Endothelial cell of umbilical vein (primary cell): Measurements from ENCODE around the gene HLA-F. TPM values are rescaled to one million over a fixed set of nuclear protein-coding genes. Genes with fewer than 3 reads are reported as not detected.

ENCODE experiments used
- BruUV-seq: library from RNA; stranded (reverse); fragments of 400-500 nt; replicated peaks from 2 replicates; lab custom pipeline; 2021; lab: Mats Ljungman, UMichigan
- CTCF ChIA-PET: fragments of 300-600, 350-600 bp; sonication (Branson Sonifier 250); formaldehyde crosslinking; loops from one replicate; lab custom pipeline; 2021; ENCODE audit warnings: antibody characterized with exemption, inconsistent platforms; lab: Charles Lee
- POLR2A ChIA-PET: fragments of 300-600, 350-600 bp; sonication (Branson Sonifier 250); formaldehyde crosslinking; loops from one replicate; lab custom pipeline; 2021; ENCODE audit warnings: antibody characterized with exemption, inconsistent platforms; lab: Charles Lee
- DNase-seq: peaks from one replicate; pipeline ENCODE4 v3.0.0-alpha.2; 2011; ENCODE audit warnings: low read depth, low spot score
- FAIRE-seq: peaks from 2 replicates; lab custom pipeline; 2011; peaks lifted over from hg19 to GRCh38; lab: Jason Lieb, UNC
- H2AFZ ChIP-seq: 2 replicates; pipeline ENCODE4 v1.6.0; 2012; ENCODE audit warnings: low read depth, low read length, control low read depth, inconsistent platforms
- H3K27ac ChIP-seq: 2 replicates; pipeline ENCODE4 v1.5.1; 2011; ENCODE audit warnings: low read depth, mild to moderate bottlenecking, control low read depth, low read length, moderate library complexity; ENCODE audit not compliant: insufficient read depth
- H3K27me3 ChIP-seq, 2 experiments: 2 replicates each; pipeline versions ENCODE4 v1.6.0 to v1.6.1; 2011; ENCODE audit warnings: low read length in 2 of 2, mixed read lengths in 1 of 2; ENCODE audit not compliant: control insufficient read depth in 2 of 2, insufficient read depth in 2 of 2
- H3K36me3 ChIP-seq, 2 experiments: 2 replicates in 1 of 2; 3 replicates in 1 of 2; pipeline ENCODE4 v1.5.1; 2011; ENCODE audit warnings: low read length in 2 of 2, mild to moderate bottlenecking in 1 of 2, moderate library complexity in 1 of 2; ENCODE audit not compliant: control insufficient read depth in 2 of 2, insufficient read depth in 2 of 2; ENCODE audit errors: extremely low read depth in 1 of 2
- H3K4me1 ChIP-seq: 3 replicates; pipeline ENCODE4 v1.5.1; 2011; ENCODE audit warnings: mild to moderate bottlenecking, low read length; ENCODE audit not compliant: control insufficient read depth, insufficient read depth; ENCODE audit errors: extremely low read depth
- H3K4me2 ChIP-seq: 2 replicates; pipeline ENCODE4 v1.6.1; 2011; ENCODE audit warnings: low read length, control low read depth, mixed read lengths; ENCODE audit not compliant: insufficient read depth
- H3K4me3 ChIP-seq, 3 experiments: fragments of 200-600 bp in 1 of 3; sonication (generic), shearing (Covaris generic) in 1 of 3; replicated peaks in 1 of 3; 2 replicates each; pipeline ENCODE4 v1.5.1; 2011 to 2016; ENCODE audit warnings: control low read depth in 3 of 3, low read length in 3 of 3, mild to moderate bottlenecking in 2 of 3, inconsistent platforms in 1 of 3, low read depth in 1 of 3, moderate library complexity in 1 of 3; ENCODE audit not compliant: insufficient read depth in 1 of 3
- H3K79me2 ChIP-seq: 2 replicates; pipeline ENCODE4 v1.6.0; 2012; ENCODE audit warnings: low read length, inconsistent platforms; ENCODE audit not compliant: control insufficient read depth, insufficient read depth
- H3K9ac ChIP-seq: replicated peaks from 2 replicates; pipeline ENCODE3; 2011; ENCODE audit warnings: low read length, control low read depth; ENCODE audit not compliant: insufficient read depth; ENCODE audit errors: extremely low read depth
- H3K9me1 ChIP-seq: replicated peaks from 3 replicates; pipeline ENCODE4 v1.6.0; 2011; ENCODE audit warnings: mild to moderate bottlenecking, low read length; ENCODE audit not compliant: control insufficient read depth, insufficient read depth; ENCODE audit errors: extremely low read depth
- H3K9me3 ChIP-seq: replicated peaks from 2 replicates; pipeline ENCODE4 v1.5.1; 2012; ENCODE audit warnings: low read length, inconsistent platforms; ENCODE audit not compliant: control insufficient read depth, insufficient read depth
- H4K20me1 ChIP-seq: replicated peaks from 2 replicates; pipeline ENCODE3; 2011; ENCODE audit warnings: mild to moderate bottlenecking, low read length; ENCODE audit not compliant: control insufficient read depth, insufficient read depth; ENCODE audit errors: extremely low read depth
- CTCF ChIP-seq, 2 donors: IDR thresholded peaks; 1 replicate in 1 of 2; 2 replicates in 1 of 2; pipeline ENCODE4 v1.5.1; 2011; ENCODE audit warnings: low read length in 2 of 2, mild to moderate bottlenecking in 2 of 2, moderate library complexity in 2 of 2, control low read depth in 1 of 2, inconsistent platforms in 1 of 2, low read depth in 1 of 2; ENCODE audit not compliant: insufficient read depth in 1 of 2; ENCODE audit errors: extremely low read depth in 1 of 2
- EZH2 ChIP-seq: IDR thresholded peaks from 2 replicates; pipeline ENCODE4 v1.6.1; 2012; ENCODE audit warnings: borderline replicate concordance, low read depth, mild to moderate bottlenecking, moderate library complexity, low read length, inconsistent platforms; ENCODE audit not compliant: severe bottlenecking
- FOS ChIP-seq: IDR thresholded peaks from 2 replicates; pipeline ENCODE4 v1.6.1; 2011; ENCODE audit warnings: mild to moderate bottlenecking, low read length, moderate library complexity, borderline replicate concordance; ENCODE audit not compliant: insufficient read depth
- GATA2 ChIP-seq: IDR thresholded peaks from 2 replicates; pipeline ENCODE4 v1.7.0; 2011; ENCODE audit warnings: low read depth, mild to moderate bottlenecking, moderate library complexity, mixed read lengths, low read length; ENCODE audit not compliant: insufficient read length, insufficient read depth
- JUN ChIP-seq: IDR thresholded peaks from 2 replicates; pipeline ENCODE4 v1.6.1; 2011; ENCODE audit warnings: borderline replicate concordance, low read depth; ENCODE audit not compliant: insufficient read length, insufficient read depth
- MYC ChIP-seq: IDR thresholded peaks from one replicate; pipeline ENCODE4 v1.6.1; 2011; ENCODE audit warnings: mild to moderate bottlenecking, low read depth, low read length
- POLR2A ChIP-seq: IDR thresholded peaks from 2 replicates; pipeline ENCODE4 v1.6.1; 2012; ENCODE audit warnings: low read depth, mild to moderate bottlenecking, control low read depth, low read length
- POLR2AphosphoS5 ChIP-seq: IDR thresholded peaks from 2 replicates; pipeline ENCODE4 v1.6.1; 2012; ENCODE audit warnings: low read depth, mild to moderate bottlenecking, control low read depth, low read length, moderate library complexity; ENCODE audit not compliant: insufficient read depth
- dilution Hi-C: fragments of 300-500 bp; cut with MboI; formaldehyde crosslinking; loops from one replicate; pipeline ENCODE4 v1.15.0; 2019; ENCODE audit warnings: low sequenced_read_pairs; ENCODE audit not compliant: extremely low pct_ligation_motif_present
- intact Hi-C: fragments of 100-400 bp; cut with micrococcal nuclease; formaldehyde crosslinking; loops from one replicate; pipeline ENCODE4 v1.10.0; 2022
- polyA plus RNA-seq, 4 experiments: library from polyadenylated mRNA; depleted of rRNA in 3 of 4; stranded (reverse) in 3 of 4; unstranded in 1 of 4; fragments of >200 nt; gene quantifications; 2 replicates each; pipeline versions ENCODE4 v1.2.1 to v1.2.3, GENCODE V29; 2011 to 2012; ENCODE audit warnings: missing spikeins in 1 of 4
- total RNA-seq: library from RNA; stranded (reverse); gene quantifications from 2 replicates; pipeline ENCODE4 v1.2.3, GENCODE V29; 2021
- TF ChIP-seq, protein P1 (sequence below): IDR thresholded peaks from 2 replicates; pipeline ENCODE4 v1.6.1; 2011; ENCODE audit not compliant: insufficient read depth, insufficient read length

Gene HLA-F
- total and polyA plus RNA-seq, 2 donors (not counting 3 experiments of a cell fraction or from before 2014, with no cell fraction given): 1.5 to 1.6 TPM

DNA sequence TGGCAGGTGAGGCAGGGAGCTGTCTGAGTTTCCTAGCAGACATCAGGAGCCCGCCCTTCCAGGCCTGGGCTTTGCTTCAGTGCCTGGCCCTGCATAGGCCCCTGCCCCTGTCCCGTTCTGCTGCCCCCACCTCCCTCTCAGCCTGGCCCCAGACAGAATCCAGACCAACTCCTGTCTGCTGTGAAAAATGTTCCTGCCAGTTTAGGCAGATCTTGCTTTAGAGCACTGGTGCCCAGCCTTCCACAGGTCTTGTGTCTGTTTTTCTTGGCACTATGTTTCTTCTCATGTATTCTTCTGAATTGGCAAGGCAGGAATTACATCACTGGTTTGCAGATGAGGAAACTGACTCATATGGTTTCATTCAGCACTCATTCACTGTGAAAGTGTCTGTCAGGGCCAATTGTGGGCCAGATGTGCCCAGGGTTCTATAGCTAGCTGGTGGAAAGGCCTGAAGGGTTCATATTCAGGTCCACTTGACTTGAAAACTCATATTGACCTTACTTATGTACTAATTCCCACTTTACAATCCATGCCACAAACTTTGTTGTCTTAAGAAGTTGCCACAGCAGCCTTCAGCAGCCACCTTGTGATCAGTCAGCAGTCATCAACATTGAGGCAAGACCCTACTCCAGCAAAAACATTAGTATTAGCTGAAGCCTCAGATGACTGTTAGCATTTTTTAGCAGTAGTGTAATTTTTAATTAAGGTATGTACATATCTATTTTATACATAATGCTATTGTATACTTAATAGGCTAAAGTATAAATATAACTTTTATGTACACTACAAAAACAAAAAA is 40.5 kb downstream of the HLA-F start:
- Histone ChIP-seq H3K27ac (peak overlapping the region; percentile 93), H4K20me1 (no peaks in the 10 kb centered on the region), H3K4me2 (peak overlapping the region; percentile 52), H3K9me1 (no peaks in the 10 kb centered on the region), H3K4me1 (peaks cover 29% of the 10 kb centered on the region), H2AFZ (peak overlapping the region; percentile 78), H3K79me2 (no peaks in the 10 kb centered on the region), H3K27me3 (peaks cover 0 to 4% of the 10 kb centered on the region in 2 experiments), H3K9me3 (no peaks in the 10 kb centered on the region), H3K36me3 (no peaks in the 10 kb centered on the region), H3K9ac (peak overlapping the region; percentile 63), H3K4me3 (no peak overlapping the region)
- DNase-seq: peak; percentile 95
- CTCF ChIA-PET: interaction anchor here (0.8 to 2.2 kb wide), 7 partner anchors 11 to 109 kb away, joined by 3 to 16 read pairs (median 4); no protein-coding TSS in a partner anchor
- BruUV-seq: no TSS peak
- peak; percentile 100 for FAIRE-seq
- POLR2A ChIA-PET: no interaction called here
- intact Hi-C loops: loop anchor here (1.0 to 2.0 kb wide), 2 partner anchors 10 to 15 kb away; no protein-coding TSS in a partner anchor
- dilution Hi-C loops: no loop called here
- TF ChIP-seq POLR2AphosphoS5 (peak; percentile 59), JUN (peak; percentile 95), FOS (peak; percentile 83), MYC (no peak)

GRCh38 chr6:29764422-29765196 is 41.4 kb downstream of the HLA-F start:
- no TSS peak for BruUV-seq
- H3K4me2 ChIP-seq: no peak overlapping the region
- no peaks in the 10 kb centered on the region for H3K79me2 ChIP-seq
- no peaks in the 10 kb centered on the region for H3K36me3 ChIP-seq
- H3K4me3 ChIP-seq: no peak overlapping the region
- H3K4me1 ChIP-seq: peaks cover 28% of the 10 kb centered on the region
- peak overlapping the region; percentile 93 for H3K27ac ChIP-seq
- CTCF ChIA-PET: interaction anchor here (0.8 to 2.2 kb wide), 6 partner anchors 12 to 115 kb away, joined by 3 to 16 read pairs (median 4); no protein-coding TSS in a partner anchor
- dilution Hi-C loops: no loop called here
- H4K20me1 ChIP-seq: no peaks in the 10 kb centered on the region
- intact Hi-C loops: no loop called here
- H3K9ac ChIP-seq: no peak overlapping the region
- H3K9me3 ChIP-seq: no peaks in the 10 kb centered on the region
- H3K9me1 ChIP-seq: no peaks in the 10 kb centered on the region
- H2AFZ ChIP-seq: no peak overlapping the region
- DNase-seq: no peak
- TF ChIP-seq POLR2AphosphoS5 (no peak), POLR2A (no peak), CTCF (IDR thresholded peaks at IDR 0.05; ENCODE audit: extremely low read depth in 1 of 2, insufficient read depth in 1 of 2, low read depth in 1 of 2, low read length in 2 of 2) (no peak), JUN (no peak), FOS (no peak), GATA2 (no peak), MYC (no peak), EZH2 (no peak)
- TF ChIP-seq, protein P1, sequence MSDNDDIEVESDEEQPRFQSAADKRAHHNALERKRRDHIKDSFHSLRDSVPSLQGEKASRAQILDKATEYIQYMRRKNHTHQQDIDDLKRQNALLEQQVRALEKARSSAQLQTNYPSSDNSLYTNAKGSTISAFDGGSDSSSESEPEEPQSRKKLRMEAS: no peak
- FAIRE-seq: peak; percentile 18
- H3K27me3 ChIP-seq: peaks cover 0 to 4% of the 10 kb centered on the region in 2 experiments
- POLR2A ChIA-PET: no interaction called here
